ENCODE results near the gene CTBP2. TPM values are rescaled to one million over a fixed set of nuclear protein-coding genes. Genes with fewer than 3 reads are reported as not detected.

The CTBP2 gene
- total RNA-seq, 4 donors from 2014 or later: 74.8 to 103 (median 79.2) TPM

- 78% methylated on average over 4 of the region's 9 CpGs; no CpG with 5 or more reads in 1 of the 2 donors for WGBS, 2 donors (ENCODE audit: low coverage in 1 of 2)
- Histone ChIP-seq H3K4me1 (peaks cover 0 to 74% (median 9%) of the 10 kb centered on the region in 3 donors), H3K4me3 (no peak overlapping the region), H3K9me3 (no peaks in the 10 kb centered on the region), H3K36me3 (peaks cover 0 to 49% of the 10 kb centered on the region in 2 donors), H3K27ac (no peak overlapping the region), H3K27me3 (no peaks in the 10 kb centered on the region)
- ATAC-seq: no peak
- TF ChIP-seq CTCF (IDR thresholded peaks at IDR 0.05) (no peak), POLR2A (IDR thresholded peaks at IDR 0.05) (no peak), EP300 (IDR thresholded peaks at IDR 0.05) (no peak), POLR2AphosphoS5 (IDR thresholded peaks at IDR 0.05) (no peak)
These were observed 56.9 kb downstream of the CTBP2 start for GRCh38 chr10:125103466-125103865.

- peaks cover 0 to 78% (median 9%) of the 10 kb centered on the region in 3 donors for H3K4me1 ChIP-seq
- WGBS, 2 donors (ENCODE audit: low coverage in 1 of 2): 76 to 94% methylated on average over 2 to 6 of the region's 10 CpGs
- no peaks in the 10 kb centered on the region for H3K27me3 ChIP-seq
- ATAC-seq: no peak
- peaks cover 0 to 42% of the 10 kb centered on the region in 2 donors for H3K36me3 ChIP-seq
- TF ChIP-seq POLR2AphosphoS5 (IDR thresholded peaks at IDR 0.05): no peak
- no peak for TF ChIP-seq EP300 (IDR thresholded peaks at IDR 0.05)
- TF ChIP-seq POLR2A (IDR thresholded peaks at IDR 0.05): no peak
- no peak for TF ChIP-seq CTCF (IDR thresholded peaks at IDR 0.05)
- no peaks in the 10 kb centered on the region for H3K9me3 ChIP-seq
- H3K4me3 ChIP-seq: no peak overlapping the region
- no peak overlapping the region for H3K27ac ChIP-seq
These were observed 57.5 kb downstream of the CTBP2 start for GRCh38 chr10:125102821-125103220.

- Histone ChIP-seq H3K27me3 (no peaks in the 10 kb centered on the region), H3K4me3 (no peak overlapping the region), H3K4me1 (peaks cover 0 to 81% (median 9%) of the 10 kb centered on the region in 3 donors), H3K9me3 (no peaks in the 10 kb centered on the region), H3K27ac (no peak overlapping the region), H3K36me3 (peaks cover 0 to 36% of the 10 kb centered on the region in 2 donors)
- ATAC-seq: no peak
- TF ChIP-seq CTCF (IDR thresholded peaks at IDR 0.05) (no peak), POLR2AphosphoS5 (IDR thresholded peaks at IDR 0.05) (no peak), POLR2A (IDR thresholded peaks at IDR 0.05) (no peak), EP300 (IDR thresholded peaks at IDR 0.05) (no peak)
- 44% methylated on average over 2 of the region's 3 CpGs; no CpG with 5 or more reads in 1 of the 2 donors for WGBS, 2 donors (ENCODE audit: low coverage in 1 of 2)
These were observed 58.1 kb downstream of the CTBP2 start for GRCh38 chr10:125102246-125102645.

GRCh38 chr10:125101581-125101980 lies 58.8 kb downstream of the CTBP2 start:
- H3K9me3 ChIP-seq: no peaks in the 10 kb centered on the region
- WGBS, 2 donors (ENCODE audit: low coverage in 1 of 2): 96 to 100% methylated on average over 2 to 9 of the region's 9 CpGs
- H3K4me1 ChIP-seq: peaks cover 0 to 81% (median 9%) of the 10 kb centered on the region in 3 donors
- H3K4me3 ChIP-seq: no peak overlapping the region
- no peak overlapping the region for H3K27ac ChIP-seq
- no peak for TF ChIP-seq EP300 (IDR thresholded peaks at IDR 0.05)
- no peak for TF ChIP-seq CTCF (IDR thresholded peaks at IDR 0.05)
- peaks cover 0 to 30% of the 10 kb centered on the region in 2 donors for H3K36me3 ChIP-seq
- H3K27me3 ChIP-seq: no peaks in the 10 kb centered on the region
- ATAC-seq: no peak

- no peak overlapping the region for H3K27ac ChIP-seq
- no peak for ATAC-seq
- peaks cover 0 to 81% (median 13%) of the 10 kb centered on the region in 3 donors for H3K4me1 ChIP-seq
- no peak for TF ChIP-seq EP300 (IDR thresholded peaks at IDR 0.05)
- TF ChIP-seq CTCF (IDR thresholded peaks at IDR 0.05): no peak
- no peak for TF ChIP-seq POLR2A (IDR thresholded peaks at IDR 0.05)
- no peak for TF ChIP-seq POLR2AphosphoS5 (IDR thresholded peaks at IDR 0.05)
- H3K4me3 ChIP-seq: no peak overlapping the region
- no peaks in the 10 kb centered on the region for H3K27me3 ChIP-seq
- peaks cover 0 to 24% of the 10 kb centered on the region in 2 donors for H3K36me3 ChIP-seq
- WGBS, 2 donors (ENCODE audit: low coverage in 1 of 2): 89 to 98% methylated on average over 4 to 5 of the region's 9 CpGs
- no peaks in the 10 kb centered on the region for H3K9me3 ChIP-seq
These were observed 59.3 kb downstream of the CTBP2 start for GRCh38 chr10:125101049-125101448.

Data from gastroesophageal sphincter (tissue), 4 donors.